IPS-15b (cell line): ENCODE measurements around the gene LAMC3.
A peak's percentile ranks its signal among the peaks of the same experiment; 100 is the strongest.

Experiments
- H3K27me3 ChIP-seq: one replicate; pipeline ENCODE4 v1.6.1; 2013; ENCODE audit warnings: low read length; ENCODE audit not compliant: control insufficient read depth, insufficient read depth
- H3K36me3 ChIP-seq: one replicate; pipeline ENCODE4 v1.6.1; 2013; ENCODE audit warnings: low read length; ENCODE audit not compliant: control insufficient read depth, insufficient read depth
- H3K4me1 ChIP-seq: one replicate; pipeline ENCODE4 v1.6.1; 2013; ENCODE audit warnings: mild to moderate bottlenecking, low read length; ENCODE audit not compliant: control insufficient read depth, insufficient read depth
- H3K4me3 ChIP-seq: one replicate; pipeline ENCODE4 v1.5.1; 2013; ENCODE audit warnings: low read depth, low read length
- H3K9ac ChIP-seq: one replicate; pipeline ENCODE4 v1.6.1; 2013; ENCODE audit warnings: low read depth, mild to moderate bottlenecking, low read length
- H3K9me3 ChIP-seq: one replicate; pipeline ENCODE4 v1.6.1; 2013; ENCODE audit warnings: mild to moderate bottlenecking, low read length; ENCODE audit not compliant: control insufficient read depth, insufficient read depth

The LAMC3 gene

GRCh38 chr9:131120620-131121228 lies 111.8 kb downstream of the LAMC3 start:
- no peak overlapping the region for H3K9ac ChIP-seq
- peaks cover 25% of the 10 kb centered on the region for H3K36me3 ChIP-seq
- no peaks in the 10 kb centered on the region for H3K4me1 ChIP-seq
- no peaks in the 10 kb centered on the region for H3K9me3 ChIP-seq
- no peak overlapping the region for H3K4me3 ChIP-seq
- no peaks in the 10 kb centered on the region for H3K27me3 ChIP-seq

DNA sequence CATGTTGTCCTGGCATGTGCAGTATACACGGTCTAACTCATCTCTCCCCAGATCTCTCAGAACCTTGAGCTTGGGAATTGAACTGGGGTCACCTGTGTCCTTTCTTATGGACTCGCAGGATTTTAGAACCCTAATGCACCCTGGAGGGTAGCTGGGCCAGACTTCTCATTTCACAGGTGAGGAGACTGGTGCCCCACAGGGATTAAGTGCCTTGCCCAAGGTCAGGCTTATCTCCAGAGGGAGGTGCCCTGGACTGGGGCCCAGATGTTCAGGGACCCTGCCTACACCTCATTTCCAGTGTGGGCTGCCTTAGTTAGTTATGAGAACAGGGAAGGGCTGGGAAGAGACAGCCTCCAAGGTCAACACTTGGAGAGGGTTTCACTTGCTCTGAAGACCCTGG lies 112.4 kb downstream of the LAMC3 start:
- no peak overlapping the region for H3K9ac ChIP-seq
- no peaks in the 10 kb centered on the region for H3K4me1 ChIP-seq
- no peaks in the 10 kb centered on the region for H3K27me3 ChIP-seq
- H3K36me3 ChIP-seq: peaks cover 25% of the 10 kb centered on the region
- H3K4me3 ChIP-seq: no peak overlapping the region
- no peaks in the 10 kb centered on the region for H3K9me3 ChIP-seq

DNA sequence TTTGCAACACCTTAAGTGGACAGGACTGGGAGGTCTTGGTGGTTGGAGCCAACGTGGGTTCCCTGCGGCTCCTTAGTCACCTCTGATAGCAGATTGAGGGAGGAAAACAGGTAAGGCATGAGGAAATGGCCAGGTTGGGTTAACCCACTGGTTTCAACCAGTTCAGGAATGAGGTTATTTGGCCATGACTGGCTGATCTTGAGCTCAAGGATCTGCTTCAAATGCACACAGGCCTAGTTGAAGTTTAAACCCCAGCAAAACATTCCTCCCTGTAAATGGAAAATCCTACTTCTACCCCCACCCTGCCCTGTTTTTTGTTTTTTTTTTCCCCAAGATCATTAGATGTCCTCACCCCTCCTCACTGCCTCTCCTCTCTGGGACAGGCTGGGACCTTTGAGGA lies 113.2 kb downstream of the LAMC3 start:
- H3K36me3 ChIP-seq: peaks cover 22% of the 10 kb centered on the region
- no peaks in the 10 kb centered on the region for H3K4me1 ChIP-seq
- no peak overlapping the region for H3K4me3 ChIP-seq
- no peak overlapping the region for H3K9ac ChIP-seq
- no peaks in the 10 kb centered on the region for H3K9me3 ChIP-seq
- no peaks in the 10 kb centered on the region for H3K27me3 ChIP-seq

DNA sequence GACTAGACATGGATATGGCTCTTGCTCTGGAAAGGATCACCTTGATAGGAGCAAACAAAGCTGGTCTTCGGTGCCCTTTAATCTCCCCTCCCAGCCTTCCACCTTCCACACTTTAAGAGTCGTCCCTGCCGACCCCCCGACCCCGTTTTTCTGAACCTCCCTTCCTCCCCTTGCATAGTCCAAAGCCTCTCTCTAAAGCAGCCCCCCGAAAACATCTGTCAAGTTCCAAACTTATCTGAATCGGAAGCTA lies 116.0 kb downstream of the LAMC3 start:
- no peaks in the 10 kb centered on the region for H3K27me3 ChIP-seq
- H3K36me3 ChIP-seq: peaks cover 23% of the 10 kb centered on the region
- no peaks in the 10 kb centered on the region for H3K9me3 ChIP-seq
- peak overlapping the region; percentile 89 for H3K9ac ChIP-seq
- H3K4me3 ChIP-seq: peak overlapping the region; percentile 95
- H3K4me1 ChIP-seq: no peaks in the 10 kb centered on the region

GRCh38 chr9:131125288-131126058 lies 116.5 kb downstream of the LAMC3 start, which contains the start of gene NUP214:
NUP214 (plus strand) TSS chr9:131125586; CDS start chr9:131125705, 119 bp downstream.
- H3K4me1 ChIP-seq: no peaks in the 10 kb centered on the region
- H3K36me3 ChIP-seq: peaks cover 24% of the 10 kb centered on the region
- no peaks in the 10 kb centered on the region for H3K9me3 ChIP-seq
- peak within 1 kb of the TSS; percentile 89 for H3K9ac ChIP-seq
- H3K4me3 ChIP-seq: peak within 1 kb of the TSS; percentile 95
- H3K27me3 ChIP-seq: no peaks in the 10 kb centered on the region

GRCh38 chr9:131126059-131126426 lies 117.1 kb downstream of the LAMC3 start:
- no peaks in the 10 kb centered on the region for H3K9me3 ChIP-seq
- H3K27me3 ChIP-seq: no peaks in the 10 kb centered on the region
- peaks cover 25% of the 10 kb centered on the region for H3K36me3 ChIP-seq
- H3K9ac ChIP-seq: peak overlapping the region; percentile 82
- H3K4me3 ChIP-seq: peak overlapping the region; percentile 95
- H3K4me1 ChIP-seq: no peaks in the 10 kb centered on the region

- H3K9ac ChIP-seq: no peak overlapping the region
- no peaks in the 10 kb centered on the region for H3K27me3 ChIP-seq
- H3K4me1 ChIP-seq: no peaks in the 10 kb centered on the region
- H3K9me3 ChIP-seq: no peaks in the 10 kb centered on the region
- H3K4me3 ChIP-seq: no peak overlapping the region
- peaks cover 32% of the 10 kb centered on the region for H3K36me3 ChIP-seq
Measured at GRCh38 chr9:131129183-131129582, 120.2 kb downstream of the LAMC3 start.

DNA sequence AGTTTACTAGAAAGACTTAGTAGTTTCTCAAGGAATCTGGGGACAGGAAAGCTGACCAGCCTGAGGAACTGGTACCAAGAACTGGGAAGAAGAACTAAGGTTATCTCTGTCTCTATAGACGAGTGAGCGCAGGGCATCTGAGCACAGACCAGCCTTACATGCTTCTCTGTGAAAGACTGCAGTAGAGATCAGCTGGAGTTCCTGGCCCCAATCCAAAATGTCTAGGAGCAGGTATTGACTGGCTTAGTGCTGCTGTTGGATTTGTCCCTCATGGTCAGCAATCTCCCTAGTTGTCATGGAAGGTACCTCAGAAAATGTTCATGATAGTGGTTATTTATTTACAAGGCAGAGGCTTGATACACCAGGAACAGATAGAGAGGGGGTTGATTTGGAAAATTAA lies 129.7 kb downstream of the LAMC3 start:
- Histone ChIP-seq H3K9ac (no peak overlapping the region), H3K4me1 (no peaks in the 10 kb centered on the region), H3K4me3 (no peak overlapping the region), H3K27me3 (no peaks in the 10 kb centered on the region), H3K36me3 (peaks cover 46% of the 10 kb centered on the region), H3K9me3 (no peaks in the 10 kb centered on the region)

GRCh38 chr9:131140112-131140511 lies 131.1 kb downstream of the LAMC3 start:
- H3K36me3 ChIP-seq: peaks cover 39% of the 10 kb centered on the region
- no peaks in the 10 kb centered on the region for H3K27me3 ChIP-seq
- no peaks in the 10 kb centered on the region for H3K9me3 ChIP-seq
- H3K9ac ChIP-seq: no peak overlapping the region
- H3K4me1 ChIP-seq: no peaks in the 10 kb centered on the region
- H3K4me3 ChIP-seq: no peak overlapping the region

DNA sequence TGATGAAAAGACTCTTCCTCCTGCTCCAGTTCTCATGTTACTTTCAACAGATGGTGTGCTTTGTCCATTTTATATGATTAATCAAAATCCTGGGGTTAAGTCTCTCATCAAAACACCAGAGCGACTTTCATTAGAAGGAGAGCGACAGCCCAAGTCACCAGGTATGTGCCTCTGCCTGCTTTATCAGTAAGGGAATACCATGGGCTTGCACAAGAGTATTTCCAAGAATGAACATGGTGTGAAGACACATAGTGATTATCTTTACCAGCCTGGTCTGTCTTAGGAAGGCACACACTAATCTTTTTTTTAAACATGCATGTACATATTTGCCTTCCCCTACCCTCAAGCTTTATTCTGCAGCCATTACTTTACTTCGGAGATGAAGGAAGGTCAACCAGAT lies 131.6 kb downstream of the LAMC3 start:
- H3K9ac ChIP-seq: no peak overlapping the region
- H3K9me3 ChIP-seq: no peaks in the 10 kb centered on the region
- H3K4me1 ChIP-seq: no peaks in the 10 kb centered on the region
- H3K27me3 ChIP-seq: no peaks in the 10 kb centered on the region
- peaks cover 37% of the 10 kb centered on the region for H3K36me3 ChIP-seq
- H3K4me3 ChIP-seq: no peak overlapping the region

DNA sequence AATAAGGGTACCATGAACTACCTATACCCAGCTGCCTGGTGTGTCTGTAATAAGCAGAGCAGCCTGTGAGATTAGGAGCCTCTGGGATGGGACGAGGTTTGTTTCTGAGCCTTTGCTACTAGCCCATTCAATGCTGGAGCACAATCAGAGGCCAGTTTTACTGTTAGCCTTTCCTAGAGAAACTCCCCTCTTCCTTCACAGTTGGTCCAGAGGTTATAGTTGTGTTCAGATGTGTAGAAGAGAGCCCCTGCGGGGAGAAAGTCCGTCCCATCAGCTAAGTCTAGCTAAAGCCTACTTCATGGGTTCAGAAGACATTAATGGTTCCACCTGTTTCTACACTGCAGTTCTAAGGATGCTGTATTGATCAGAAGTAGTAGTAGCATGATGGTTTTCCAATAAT lies 133.2 kb downstream of the LAMC3 start:
- peaks cover 33% of the 10 kb centered on the region for H3K36me3 ChIP-seq
- H3K4me1 ChIP-seq: no peaks in the 10 kb centered on the region
- no peaks in the 10 kb centered on the region for H3K27me3 ChIP-seq
- no peaks in the 10 kb centered on the region for H3K9me3 ChIP-seq
- H3K4me3 ChIP-seq: no peak overlapping the region
- no peak overlapping the region for H3K9ac ChIP-seq
